ENCODE measurements around the gene TDP1.
"Not testable (repeated sequence)": the region's sequence is repeated elsewhere in the genome, so short reads cannot be mapped to it uniquely, and the experiment has no call there.

TDP1 gene

GRCh38 chr14:90054803-90055202, 99.1 kb downstream of the TDP1 start:
- DNase-seq, result no peak

DNA sequence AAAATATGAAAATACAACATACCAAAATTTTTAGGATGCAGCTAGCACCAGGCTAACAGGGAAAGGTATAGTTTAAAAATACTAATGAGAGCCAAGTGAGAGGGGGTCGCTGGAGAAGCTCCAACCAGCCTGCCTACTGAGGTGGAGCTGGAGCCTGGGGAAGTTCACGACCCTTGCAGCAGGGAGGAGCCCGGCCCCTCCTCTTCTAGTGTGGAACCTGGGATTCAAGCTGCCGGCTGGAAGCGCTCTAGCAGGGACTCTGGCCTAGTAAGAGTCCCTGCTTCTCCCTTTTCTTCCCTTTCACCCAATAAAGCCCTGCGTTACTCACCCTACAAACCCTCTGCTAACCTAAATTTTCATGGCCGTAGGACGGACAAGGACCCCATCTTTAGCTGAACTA, 101.1 kb downstream of the TDP1 start:
- no peak for DNase-seq

DNA sequence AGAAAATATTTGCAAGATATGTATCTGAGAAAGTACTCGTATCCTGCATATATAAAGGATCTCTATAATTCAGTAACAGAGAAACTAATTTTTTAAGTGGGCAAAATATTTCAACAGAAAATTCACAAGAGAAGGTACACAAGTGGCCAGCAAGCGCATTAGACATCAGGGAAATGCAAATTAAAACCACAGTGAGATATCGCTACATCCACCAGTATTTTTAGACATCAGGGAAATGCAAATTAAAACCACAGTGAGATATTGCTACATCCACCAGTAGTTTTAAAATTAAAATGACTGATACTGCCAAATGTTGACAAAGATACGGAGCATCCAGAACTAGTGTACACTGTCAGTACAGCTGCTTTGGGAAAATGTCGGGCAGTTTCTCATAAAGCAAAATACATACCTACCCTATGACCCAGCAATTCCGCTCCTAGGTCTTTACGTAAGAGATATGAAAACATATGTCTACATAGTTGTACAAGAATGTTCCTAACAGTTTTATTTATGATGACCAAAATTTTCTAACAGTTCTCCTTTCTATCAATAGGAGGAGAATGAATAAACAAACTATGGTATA, 103.2 kb downstream of the TDP1 start:
- no peak for DNase-seq

- peak; percentile 72 for DNase-seq
Observed at GRCh38 chr14:90060312-90060964, 104.7 kb downstream of the TDP1 start.

DNA sequence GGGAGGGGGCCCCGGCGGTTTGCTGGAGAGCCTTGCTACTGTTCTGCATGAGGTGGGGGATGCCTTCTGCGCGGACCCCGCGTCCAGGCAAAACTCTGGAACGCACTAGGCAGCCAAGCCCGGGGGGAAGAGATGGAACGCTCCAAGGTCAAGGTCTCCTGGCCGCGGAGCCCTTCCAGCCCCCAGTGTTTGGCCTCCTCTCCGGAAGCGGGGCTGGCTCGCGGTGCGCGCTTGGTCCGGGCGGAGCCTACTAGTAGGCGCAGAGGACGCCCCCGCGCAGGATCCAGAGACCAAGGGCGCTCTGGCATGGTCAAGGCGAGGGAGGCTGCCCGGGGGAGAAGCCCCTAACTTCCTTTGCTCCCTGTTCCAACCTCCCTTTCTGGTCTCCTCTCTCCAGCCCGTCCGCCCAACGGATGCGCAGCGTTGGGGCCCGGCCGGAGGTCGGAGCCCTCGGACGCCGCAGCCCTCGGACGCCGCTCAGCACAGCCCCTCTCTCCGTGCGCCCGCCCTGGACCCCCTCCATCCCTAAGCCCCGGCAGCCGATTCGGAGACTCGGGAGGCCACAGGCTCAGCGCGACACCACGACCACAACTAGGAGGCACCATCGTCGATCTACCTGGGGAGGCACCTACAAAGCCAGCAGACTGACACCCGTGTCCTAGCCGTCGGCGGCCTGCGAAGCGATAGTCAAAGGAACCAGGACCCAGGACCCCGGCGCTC, 105.4 kb downstream of the TDP1 start:
- peak; percentile 28 for DNase-seq

DNA sequence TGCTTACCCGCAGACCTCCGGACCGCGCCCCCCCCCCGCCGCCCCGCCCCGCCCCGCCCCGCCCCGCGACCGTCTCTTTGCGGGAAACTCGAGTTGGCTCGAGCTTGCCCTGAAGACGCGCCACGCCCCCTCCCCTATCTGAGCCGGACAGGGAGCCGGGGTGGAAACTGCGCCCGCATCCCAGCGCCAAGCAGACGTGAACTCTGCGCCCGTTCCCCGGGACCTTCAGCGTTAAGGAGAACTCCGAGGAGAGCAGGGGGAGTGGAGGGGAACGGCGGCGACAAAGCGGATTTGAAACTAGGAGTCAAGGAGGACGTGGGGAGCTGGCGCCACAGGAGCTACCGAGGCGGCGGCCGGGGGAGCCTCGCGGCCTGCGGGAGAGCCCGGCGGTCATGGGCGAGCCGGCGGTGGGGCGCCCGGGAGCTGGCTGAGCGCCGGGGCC, 106.0 kb downstream of the TDP1 start, which contains the start of gene KCNK13:
Gene KCNK13, plus strand, starts transcription at position 310 of the 442 bp plus-strand sequence. CDS start 212 bp downstream, outside the sequence.
- peak; percentile 29 for DNase-seq

DNA sequence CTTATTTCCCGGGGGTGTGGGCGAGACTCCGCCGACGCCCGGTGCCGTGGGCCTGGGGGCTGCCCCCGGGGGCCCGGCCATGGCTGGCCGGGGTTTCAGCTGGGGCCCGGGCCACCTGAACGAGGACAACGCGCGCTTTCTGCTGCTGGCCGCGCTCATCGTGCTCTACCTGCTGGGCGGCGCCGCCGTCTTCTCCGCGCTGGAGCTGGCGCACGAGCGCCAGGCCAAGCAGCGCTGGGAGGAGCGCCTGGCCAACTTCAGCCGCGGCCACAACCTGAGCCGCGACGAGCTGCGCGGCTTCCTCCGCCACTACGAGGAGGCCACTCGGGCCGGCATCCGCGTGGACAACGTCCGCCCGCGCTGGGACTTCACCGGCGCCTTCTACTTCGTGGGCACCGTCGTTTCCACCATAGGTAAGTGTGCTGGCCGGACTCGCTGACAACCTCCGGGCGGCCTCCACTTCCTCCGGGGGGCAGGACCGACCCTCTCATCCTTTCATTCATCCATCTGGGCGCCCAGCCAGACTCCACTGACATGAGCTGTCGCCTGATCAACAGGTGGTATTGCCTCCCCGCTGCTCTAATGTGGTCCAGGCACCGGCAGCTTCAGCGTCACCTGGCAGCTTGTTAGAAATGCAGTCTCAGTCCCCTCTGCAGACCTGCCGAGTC, 106.5 kb downstream of the TDP1 start:
- DNase-seq, result peak; percentile 30

DNA sequence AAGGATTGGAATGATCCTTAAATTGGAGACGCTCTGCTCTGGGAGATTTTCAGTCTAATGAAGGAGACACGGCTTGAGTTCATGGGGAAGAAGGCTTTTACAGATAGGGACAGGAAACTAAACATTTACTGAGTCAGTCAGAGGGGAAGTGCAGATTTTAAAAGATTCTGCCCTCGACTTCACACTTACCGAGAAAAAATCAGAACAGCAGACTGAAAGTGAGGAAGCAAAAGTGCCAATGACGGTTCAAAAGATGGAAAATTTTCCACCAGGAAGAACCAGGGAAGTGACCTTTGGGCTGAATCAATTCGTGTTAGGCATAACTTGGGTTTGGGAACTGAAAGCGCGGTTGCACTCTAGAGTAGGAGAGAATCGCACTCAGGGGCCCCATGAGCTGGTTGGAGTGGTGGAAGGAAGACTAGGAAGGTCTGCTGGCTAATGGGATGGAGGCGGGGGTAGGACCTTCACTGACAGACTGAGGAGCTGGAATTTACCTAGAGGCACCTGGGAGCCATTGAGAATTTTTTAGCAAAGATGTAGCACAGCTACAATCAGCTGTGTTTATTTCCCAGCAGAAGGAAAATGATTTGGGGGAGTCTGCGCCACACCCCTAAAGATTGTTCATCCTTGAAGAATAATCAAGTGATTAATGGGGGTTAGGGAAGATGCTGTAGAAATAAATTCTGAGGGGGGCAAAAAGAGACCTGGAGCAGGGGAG, 107.3 kb downstream of the TDP1 start:
- no peak for DNase-seq

DNA sequence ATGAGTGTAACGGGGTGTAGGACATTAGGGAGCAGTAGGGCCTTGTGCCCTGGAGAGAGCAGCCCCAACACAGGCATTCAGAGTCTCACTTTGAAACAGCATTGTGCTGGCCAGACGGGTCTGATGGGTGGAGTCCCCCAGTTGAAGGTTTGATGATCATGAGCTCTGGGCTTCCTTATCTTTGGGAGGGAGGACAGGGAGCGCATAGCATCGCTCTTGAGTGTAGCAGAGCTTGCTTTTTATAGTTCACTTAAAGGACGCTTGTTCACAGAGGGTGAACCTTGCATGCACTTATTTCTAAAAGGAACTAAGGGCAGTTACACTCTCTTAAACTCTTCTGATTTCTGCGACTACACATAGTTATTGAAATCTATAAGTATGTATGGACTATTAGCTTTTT, 116.6 kb downstream of the TDP1 start:
- DNase-seq, result no peak

- DNase-seq, result no peak
Observed at GRCh38 chr14:90079576-90079975, 123.8 kb downstream of the TDP1 start.

DNA sequence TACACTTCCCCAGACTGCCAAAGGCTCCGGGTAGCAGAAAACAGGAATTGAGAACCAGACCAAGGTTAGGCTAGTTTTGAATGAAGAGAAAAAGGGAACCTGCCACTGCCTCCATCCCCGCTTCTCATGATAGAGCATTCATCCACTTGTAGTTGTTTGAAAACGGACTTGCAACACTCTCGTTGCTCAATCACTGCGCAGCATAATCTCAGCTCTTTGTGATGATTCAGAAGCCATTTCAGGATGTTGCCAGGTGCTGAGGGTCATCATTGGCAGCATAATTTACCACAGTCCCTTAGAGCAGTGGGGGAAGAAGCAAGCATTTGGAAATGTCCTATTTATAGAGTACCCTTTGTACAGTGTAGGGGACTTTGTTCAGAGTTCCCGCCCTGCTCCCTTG, 131.7 kb downstream of the TDP1 start:
- no peak for DNase-seq

DNA sequence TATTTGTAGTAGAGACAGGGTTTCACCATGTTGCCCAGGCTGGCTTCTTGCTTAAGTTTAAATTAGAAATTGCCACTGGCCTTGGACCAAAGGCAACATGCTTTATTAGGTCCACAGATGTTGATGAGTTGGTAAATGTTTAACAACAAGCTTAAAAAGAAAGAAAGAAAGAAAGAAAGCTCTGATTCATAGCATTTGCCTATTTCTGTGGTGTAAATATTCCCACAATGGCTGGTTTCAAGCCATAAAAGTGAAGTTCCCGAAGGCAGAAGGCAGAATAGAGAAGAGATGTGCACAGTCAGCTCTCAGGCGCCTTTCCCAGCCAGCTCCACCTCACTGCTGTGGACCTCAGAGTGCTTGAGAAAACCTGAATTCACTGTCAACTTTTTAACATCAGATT, 132.4 kb downstream of the TDP1 start:
- DNase-seq, result no peak

DNA sequence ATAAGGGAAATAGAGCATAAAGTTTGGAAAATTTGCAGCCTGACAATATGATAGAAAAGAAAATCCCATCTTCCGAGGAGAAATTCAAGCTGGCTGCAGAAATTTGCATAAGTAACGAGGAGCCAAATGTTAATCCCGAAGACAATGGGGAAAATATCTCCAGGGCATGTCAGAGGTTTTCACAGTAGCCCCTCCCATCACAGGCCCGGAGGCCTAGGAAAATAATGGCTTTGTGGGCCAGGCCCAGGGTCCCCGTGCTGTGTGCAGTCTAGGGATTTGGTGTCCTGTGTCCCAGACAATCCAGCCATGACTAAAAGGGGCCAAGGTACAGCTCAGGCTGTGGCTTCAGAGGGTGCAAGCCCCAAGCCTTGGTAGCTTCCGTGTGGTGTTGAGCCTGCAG, 133.8 kb downstream of the TDP1 start:
- DNase-seq, result not testable (repeated sequence)

DNA sequence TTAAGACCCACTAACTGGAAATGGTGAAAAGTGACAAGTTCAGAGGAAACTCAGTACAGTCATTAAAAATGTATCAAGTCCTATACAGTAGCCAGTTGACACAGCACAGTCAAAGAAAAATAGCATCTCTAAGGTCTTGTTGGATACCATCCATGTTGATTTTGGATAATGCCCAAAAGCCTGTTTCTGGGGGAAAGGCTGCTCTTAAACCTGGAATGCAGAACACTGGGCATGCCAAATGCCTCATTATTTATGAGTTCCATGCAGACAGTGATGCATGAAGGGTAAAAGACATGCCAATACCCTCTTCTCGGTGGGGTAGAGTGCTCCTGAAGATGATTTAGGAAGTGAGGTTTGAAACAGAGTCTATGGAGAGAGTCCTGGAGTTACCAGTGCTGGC, 135.7 kb downstream of the TDP1 start:
- no peak for DNase-seq

GRCh38 chr14:90093942-90094595, 138.3 kb downstream of the TDP1 start:
- DNase-seq, result no peak
